ENCODE results near the gene MIPOL1. TPM values are rescaled to one million over a fixed set of nuclear protein-coding genes. Genes with fewer than 3 reads are reported as not detected.
"Not testable (repeated sequence)": the region's sequence is repeated elsewhere in the genome, so short reads cannot be mapped to it uniquely, and the experiment has no call there.

Gene MIPOL1
- total RNA-seq, 1 experiment from 2014 or later = 15.4 TPM

DNA sequence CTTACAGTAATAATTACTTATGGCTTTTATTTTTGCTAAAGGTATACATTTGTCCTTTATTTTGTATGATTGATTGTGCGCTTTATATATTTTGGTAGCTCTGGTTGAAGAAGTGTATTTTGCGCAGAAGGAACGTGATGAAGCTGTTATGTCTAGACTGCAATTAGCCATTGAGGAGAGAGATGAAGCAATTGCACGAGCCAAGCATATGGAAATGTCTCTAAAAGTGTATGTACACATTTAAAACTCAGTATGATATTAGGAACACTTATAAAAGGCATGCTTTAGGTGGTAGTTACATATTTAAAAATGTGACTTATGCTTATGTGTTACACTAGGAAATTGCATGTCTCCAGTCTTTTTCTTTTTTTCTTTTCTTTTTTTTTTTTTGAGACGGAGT, 87.5 kb downstream of the MIPOL1 start:
- Histone ChIP-seq H3K9me3 (ENCODE audit: control insufficient read depth in 1 of 2, insufficient read depth in 1 of 2, low read depth in 1 of 2, low read length in 2 of 2) (no peaks in the 10 kb centered on the region), H4K20me1 (ENCODE audit: insufficient read depth) (no peaks in the 10 kb centered on the region), H2AFZ (ENCODE audit: low read depth, low read length, poor library complexity, severe bottlenecking) (no peak overlapping the region), H3K4me2 (ENCODE audit: low read length) (no peak overlapping the region), H3K27ac (ENCODE audit: low read depth, low read length) (no peak overlapping the region), H3K4me3 (replicated peaks in 1 of 2; ENCODE audit: low read depth in 1 of 2, low read length in 2 of 2) (no peak overlapping the region), H3K79me2 (ENCODE audit: insufficient read depth, low read length) (no peaks in the 10 kb centered on the region), H3K9me2 (ENCODE audit: insufficient read depth) (no peaks in the 10 kb centered on the region), H3K9ac (ENCODE audit: low read length) (no peak overlapping the region), H3K27me3 (ENCODE audit: insufficient read depth, low read length) (no peaks in the 10 kb centered on the region), H3K36me3 (ENCODE audit: control insufficient read depth in 1 of 2, insufficient read depth in 2 of 2, low read length in 2 of 2) (no peaks in the 10 kb centered on the region), H3K4me1 (ENCODE audit: control insufficient read depth in 1 of 2, insufficient read depth in 2 of 2, low read length in 2 of 2) (no peaks in the 10 kb centered on the region)
- RAD21 ChIA-PET (ENCODE audit: low non-redundant PET in 1 of 2, low total read pairs in 2 of 2, uncharacterized antibody in 2 of 2, unreplicated experiment in 2 of 2) = no interaction called here
- intact Hi-C loops (cut with micrococcal nuclease) = no loop called here
- no peak for DNase-seq (ENCODE audit: low read depth, low spot score)
- TF ChIP-seq, protein P1, sequence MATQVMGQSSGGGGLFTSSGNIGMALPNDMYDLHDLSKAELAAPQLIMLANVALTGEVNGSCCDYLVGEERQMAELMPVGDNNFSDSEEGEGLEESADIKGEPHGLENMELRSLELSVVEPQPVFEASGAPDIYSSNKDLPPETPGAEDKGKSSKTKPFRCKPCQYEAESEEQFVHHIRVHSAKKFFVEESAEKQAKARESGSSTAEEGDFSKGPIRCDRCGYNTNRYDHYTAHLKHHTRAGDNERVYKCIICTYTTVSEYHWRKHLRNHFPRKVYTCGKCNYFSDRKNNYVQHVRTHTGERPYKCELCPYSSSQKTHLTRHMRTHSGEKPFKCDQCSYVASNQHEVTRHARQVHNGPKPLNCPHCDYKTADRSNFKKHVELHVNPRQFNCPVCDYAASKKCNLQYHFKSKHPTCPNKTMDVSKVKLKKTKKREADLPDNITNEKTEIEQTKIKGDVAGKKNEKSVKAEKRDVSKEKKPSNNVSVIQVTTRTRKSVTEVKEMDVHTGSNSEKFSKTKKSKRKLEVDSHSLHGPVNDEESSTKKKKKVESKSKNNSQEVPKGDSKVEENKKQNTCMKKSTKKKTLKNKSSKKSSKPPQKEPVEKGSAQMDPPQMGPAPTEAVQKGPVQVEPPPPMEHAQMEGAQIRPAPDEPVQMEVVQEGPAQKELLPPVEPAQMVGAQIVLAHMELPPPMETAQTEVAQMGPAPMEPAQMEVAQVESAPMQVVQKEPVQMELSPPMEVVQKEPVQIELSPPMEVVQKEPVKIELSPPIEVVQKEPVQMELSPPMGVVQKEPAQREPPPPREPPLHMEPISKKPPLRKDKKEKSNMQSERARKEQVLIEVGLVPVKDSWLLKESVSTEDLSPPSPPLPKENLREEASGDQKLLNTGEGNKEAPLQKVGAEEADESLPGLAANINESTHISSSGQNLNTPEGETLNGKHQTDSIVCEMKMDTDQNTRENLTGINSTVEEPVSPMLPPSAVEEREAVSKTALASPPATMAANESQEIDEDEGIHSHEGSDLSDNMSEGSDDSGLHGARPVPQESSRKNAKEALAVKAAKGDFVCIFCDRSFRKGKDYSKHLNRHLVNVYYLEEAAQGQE (IDR thresholded peaks at IDR 0.05; ENCODE audit: low read depth) = no peak
- TF ChIP-seq, protein P2, sequence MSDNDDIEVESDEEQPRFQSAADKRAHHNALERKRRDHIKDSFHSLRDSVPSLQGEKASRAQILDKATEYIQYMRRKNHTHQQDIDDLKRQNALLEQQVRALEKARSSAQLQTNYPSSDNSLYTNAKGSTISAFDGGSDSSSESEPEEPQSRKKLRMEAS (IDR thresholded peaks at IDR 0.05) = no peak
- no peak for ATAC-seq
- CTCF ChIA-PET = no interaction called here
- POLR2A ChIA-PET = no interaction called here
- BruUV-seq (replicated peaks) = no TSS peak

DNA sequence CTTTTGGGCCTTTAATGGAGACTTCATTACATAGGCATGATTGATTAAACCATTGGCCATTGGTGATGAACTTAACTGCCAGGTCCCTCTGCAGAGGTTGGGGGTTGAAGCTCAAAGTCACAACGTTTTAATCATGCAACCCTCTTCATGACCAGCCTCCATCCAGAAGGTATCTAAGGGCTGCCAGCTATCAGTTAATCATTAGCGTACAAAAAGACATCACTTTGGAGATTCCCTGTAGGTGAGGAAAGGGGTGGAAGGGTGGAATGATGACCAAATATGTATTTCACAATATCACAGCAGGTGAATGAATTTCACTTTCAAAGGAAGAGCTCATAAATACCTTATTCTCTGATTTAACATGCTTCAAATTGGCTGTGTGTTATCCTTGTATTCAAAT, 92.0 kb downstream of the MIPOL1 start:
- DNase-seq (ENCODE audit: low read depth, low spot score) (no peak), ATAC-seq (no peak)
- H3K27me3 ChIP-seq (ENCODE audit: insufficient read depth, low read length) = no peaks in the 10 kb centered on the region
- RAD21 ChIA-PET (ENCODE audit: low non-redundant PET in 1 of 2, low total read pairs in 2 of 2, uncharacterized antibody in 2 of 2, unreplicated experiment in 2 of 2) = no interaction called here
- no peaks in the 10 kb centered on the region for H3K79me2 ChIP-seq (ENCODE audit: insufficient read depth, low read length)
- no peak overlapping the region for H3K4me2 ChIP-seq (ENCODE audit: low read length)
- no peak overlapping the region for H2AFZ ChIP-seq (ENCODE audit: low read depth, low read length, poor library complexity, severe bottlenecking)
- H4K20me1 ChIP-seq (ENCODE audit: insufficient read depth) = no peaks in the 10 kb centered on the region
- H3K36me3 ChIP-seq (ENCODE audit: control insufficient read depth in 1 of 2, insufficient read depth in 2 of 2, low read length in 2 of 2) = no peaks in the 10 kb centered on the region; a peak in 1 of 4 replicates
- CTCF ChIA-PET = no interaction called here
- intact Hi-C loops (cut with micrococcal nuclease) = no loop called here
- H3K9ac ChIP-seq (ENCODE audit: low read length) = no peak overlapping the region
- no peak for TF ChIP-seq ELF1 (IDR thresholded peaks at IDR 0.05; ENCODE audit: borderline replicate concordance, low read depth)
- no peaks in the 10 kb centered on the region for H3K4me1 ChIP-seq (ENCODE audit: control insufficient read depth in 1 of 2, insufficient read depth in 2 of 2, low read length in 2 of 2)
- no peak overlapping the region for H3K27ac ChIP-seq (ENCODE audit: low read depth, low read length)
- no peak overlapping the region for H3K4me3 ChIP-seq (replicated peaks in 1 of 2; ENCODE audit: low read depth in 1 of 2, low read length in 2 of 2)
- no peaks in the 10 kb centered on the region for H3K9me3 ChIP-seq (ENCODE audit: control insufficient read depth in 1 of 2, insufficient read depth in 1 of 2, low read depth in 1 of 2, low read length in 2 of 2)
- BruUV-seq (replicated peaks) = no TSS peak
- H3K9me2 ChIP-seq (ENCODE audit: insufficient read depth) = no peaks in the 10 kb centered on the region
- POLR2A ChIA-PET = interaction anchor here (1.6 kb wide), 1 partner anchor 10 kb away, joined by 3 read pairs; no protein-coding TSS in a partner anchor

DNA sequence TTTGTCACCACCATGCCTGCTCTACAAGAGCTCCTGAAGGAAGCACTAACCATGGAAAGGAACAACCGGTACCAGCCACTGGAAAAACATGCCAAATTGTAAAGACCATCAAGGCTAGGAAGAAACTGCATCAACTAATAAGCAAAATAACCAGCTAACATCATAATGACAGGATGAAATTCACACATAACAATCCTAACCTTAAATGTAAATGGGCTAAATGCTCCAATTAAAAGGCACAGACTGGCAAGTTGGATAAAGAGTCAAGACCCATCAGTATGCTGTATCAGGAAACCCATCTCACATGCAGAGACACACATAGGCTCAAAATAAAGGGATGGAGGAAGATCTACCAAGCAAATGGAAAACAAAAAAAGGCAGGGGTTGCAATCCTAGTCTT, 97.5 kb downstream of the MIPOL1 start:
- H2AFZ ChIP-seq (ENCODE audit: low read depth, low read length, poor library complexity, severe bottlenecking); H3K4me3 ChIP-seq (replicated peaks in 1 of 2; ENCODE audit: low read depth in 1 of 2, low read length in 2 of 2); intact Hi-C loops (cut with micrococcal nuclease); H3K4me2 ChIP-seq (ENCODE audit: low read length); DNase-seq (ENCODE audit: low read depth, low spot score); POLR2A ChIA-PET; H3K27ac ChIP-seq (ENCODE audit: low read depth, low read length); ATAC-seq; H3K9me3 ChIP-seq (ENCODE audit: control insufficient read depth in 1 of 2, insufficient read depth in 1 of 2, low read depth in 1 of 2, low read length in 2 of 2); H3K36me3 ChIP-seq (ENCODE audit: control insufficient read depth in 1 of 2, insufficient read depth in 2 of 2, low read length in 2 of 2); BruUV-seq (replicated peaks); H3K4me1 ChIP-seq (ENCODE audit: control insufficient read depth in 1 of 2, insufficient read depth in 2 of 2, low read length in 2 of 2); H3K9ac ChIP-seq (ENCODE audit: low read length); H4K20me1 ChIP-seq (ENCODE audit: insufficient read depth); H3K79me2 ChIP-seq (ENCODE audit: insufficient read depth, low read length); RAD21 ChIA-PET (ENCODE audit: low non-redundant PET in 1 of 2, low total read pairs in 2 of 2, uncharacterized antibody in 2 of 2, unreplicated experiment in 2 of 2); H3K9me2 ChIP-seq (ENCODE audit: insufficient read depth); H3K27me3 ChIP-seq (ENCODE audit: insufficient read depth, low read length); CTCF ChIA-PET: not testable (repeated sequence)

All from HCT116 (cell line).